Nephron progenitor cell (in vitro differentiated cells): ENCODE measurements around the gene TMPRSS15.

Experiments
- DNase-seq: peaks from one replicate; pipeline ENCODE4 v3.0.0; 2021
- H3K27ac Mint-ChIP-seq: 2 replicates; pipeline ENCODE4 v1.8.0; 2021; ENCODE audit warnings: mild to moderate bottlenecking, moderate library complexity, mixed read lengths
- H3K27me3 Mint-ChIP-seq: 2 replicates; pipeline ENCODE4 v1.8.0; 2021; ENCODE audit warnings: mild to moderate bottlenecking, low read depth, mixed read lengths; ENCODE audit not compliant: poor library complexity
- H3K36me3 Mint-ChIP-seq: 2 replicates; pipeline ENCODE4 v1.8.0; 2021; ENCODE audit warnings: low read depth, mixed read lengths
- H3K4me1 Mint-ChIP-seq: 2 replicates; pipeline ENCODE4 v1.8.0; 2021; ENCODE audit warnings: mixed read lengths
- H3K4me3 Mint-ChIP-seq: 2 replicates; pipeline ENCODE4 v1.8.0; 2021; ENCODE audit warnings: mild to moderate bottlenecking, moderate library complexity, mixed read lengths
- H3K9me3 Mint-ChIP-seq: 2 replicates; pipeline ENCODE4 v1.8.0; 2021; ENCODE audit warnings: mild to moderate bottlenecking, moderate library complexity, mixed read lengths
- CTCF ChIP-seq: fragments of 200-600 bp; sonication (generic); IDR thresholded peaks from 2 replicates; pipeline ENCODE4 v1.5.0; 2021; ENCODE audit warnings: antibody characterized with exemption

TMPRSS15 gene

GRCh38 chr21:18289876-18290275 lies 113.7 kb downstream of the TMPRSS15 start:
- Mint-ChIP-seq H3K27me3 (peaks cover 4% of the 10 kb centered on the region), H3K9me3 (no peaks in the 10 kb centered on the region), H3K4me3 (no peak overlapping the region), H3K4me1 (no peaks in the 10 kb centered on the region), H3K27ac (no peak overlapping the region), H3K36me3 (no peaks in the 10 kb centered on the region)
- no peak for TF ChIP-seq CTCF
- DNase-seq = no peak

GRCh38 chr21:18285379-18285778 lies 118.2 kb downstream of the TMPRSS15 start:
- Mint-ChIP-seq H3K36me3 (no peaks in the 10 kb centered on the region), H3K4me1 (no peaks in the 10 kb centered on the region), H3K9me3 (peaks cover 8% of the 10 kb centered on the region), H3K27me3 (peaks cover 7% of the 10 kb centered on the region), H3K4me3 (no peak overlapping the region), H3K27ac (no peak overlapping the region)
- DNase-seq = no peak
- no peak for TF ChIP-seq CTCF

- Mint-ChIP-seq H3K4me3 (no peak overlapping the region), H3K9me3 (peaks cover 8% of the 10 kb centered on the region), H3K36me3 (no peaks in the 10 kb centered on the region), H3K27ac (no peak overlapping the region), H3K27me3 (peaks cover 3% of the 10 kb centered on the region), H3K4me1 (no peaks in the 10 kb centered on the region)
- TF ChIP-seq CTCF = no peak
- no peak for DNase-seq
Observed at GRCh38 chr21:18275781-18276180, 127.8 kb downstream of the TMPRSS15 start.

DNA sequence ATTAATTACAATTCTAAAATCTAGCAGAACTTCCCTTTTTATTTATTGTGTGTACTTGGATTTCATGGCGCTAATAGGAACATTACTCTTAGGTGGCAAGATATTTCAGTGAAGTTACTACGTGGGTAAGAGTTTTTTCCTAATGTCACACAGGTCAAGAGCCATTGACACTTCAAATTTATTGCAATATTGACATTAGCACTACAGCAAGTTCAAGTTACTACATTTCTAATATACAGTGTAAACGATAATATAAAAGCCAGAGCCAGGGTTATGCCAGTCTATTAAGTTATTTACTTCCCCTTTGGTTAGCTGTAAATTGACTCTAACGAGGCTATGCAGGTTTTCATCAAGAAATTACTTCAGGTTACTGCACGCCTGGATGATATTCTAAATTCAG lies 129.2 kb downstream of the TMPRSS15 start:
- Mint-ChIP-seq H3K36me3 (no peaks in the 10 kb centered on the region), H3K9me3 (peaks cover 4% of the 10 kb centered on the region), H3K27me3 (no peaks in the 10 kb centered on the region), H3K27ac (no peak overlapping the region), H3K4me3 (no peak overlapping the region), H3K4me1 (no peaks in the 10 kb centered on the region)
- no peak for DNase-seq
- TF ChIP-seq CTCF = no peak

DNA sequence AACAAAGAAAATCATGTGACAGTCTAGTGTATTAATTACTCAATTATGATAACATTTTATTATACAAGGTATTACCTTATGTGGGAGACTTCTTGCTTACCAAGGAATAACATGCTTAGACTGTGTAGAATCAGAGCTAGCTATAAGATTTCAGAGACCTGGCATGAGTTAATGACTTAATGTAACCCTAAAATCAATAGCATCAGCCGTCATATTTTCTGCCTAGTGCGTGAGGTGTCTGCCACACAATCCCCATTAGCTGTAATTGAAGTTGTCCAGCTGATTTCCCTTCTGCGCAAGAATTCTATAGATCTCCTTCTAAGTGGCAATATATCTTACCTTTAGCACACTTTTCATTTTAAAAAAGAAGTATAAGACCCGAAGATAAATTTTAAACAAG lies 130.2 kb downstream of the TMPRSS15 start:
- peaks cover 4% of the 10 kb centered on the region for H3K9me3 Mint-ChIP-seq
- H3K27ac Mint-ChIP-seq = no peak overlapping the region
- H3K4me1 Mint-ChIP-seq = no peaks in the 10 kb centered on the region
- H3K36me3 Mint-ChIP-seq = no peaks in the 10 kb centered on the region
- DNase-seq = no peak
- no peak overlapping the region for H3K4me3 Mint-ChIP-seq
- TF ChIP-seq CTCF = no peak
- H3K27me3 Mint-ChIP-seq = no peaks in the 10 kb centered on the region

DNA sequence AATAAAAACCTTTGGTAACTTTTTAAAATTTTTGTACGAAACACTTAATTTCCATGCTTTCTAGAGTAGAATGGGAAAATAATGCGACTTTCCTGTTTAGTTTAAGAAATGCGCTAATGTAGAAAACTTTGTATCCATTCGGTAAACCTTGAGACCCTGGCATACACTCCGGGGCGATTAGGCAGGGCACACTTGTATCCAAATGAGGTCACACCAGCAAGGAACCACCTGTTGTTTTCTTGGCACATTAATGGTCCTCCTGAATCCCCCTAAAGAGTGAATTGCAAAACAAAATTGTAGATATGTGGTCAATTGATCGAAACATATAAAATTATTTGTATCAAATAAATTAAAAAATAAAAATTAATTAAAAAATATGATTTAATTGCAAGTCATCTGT lies 133.7 kb downstream of the TMPRSS15 start:
- TF ChIP-seq CTCF = no peak
- Mint-ChIP-seq H3K36me3 (no peaks in the 10 kb centered on the region), H3K9me3 (peaks cover 4% of the 10 kb centered on the region), H3K27ac (no peak overlapping the region), H3K27me3 (no peaks in the 10 kb centered on the region), H3K4me3 (no peak overlapping the region), H3K4me1 (no peaks in the 10 kb centered on the region)
- no peak for DNase-seq
